CD14-positive monocyte (primary cell): Measurements from ENCODE around the gene RUSC1. TPM values are rescaled to one million over a fixed set of nuclear protein-coding genes. Genes with fewer than 3 reads are reported as not detected.
"Not testable (repeated sequence)": the region's sequence is repeated elsewhere in the genome, so short reads cannot be mapped to it uniquely, and the experiment has no call there.

ENCODE experiments used
- DNase-seq, 3 donors: peaks; one replicate each; pipeline ENCODE4 v3.0.0-alpha.2; 2011 to 2022
- H2AFZ ChIP-seq: 2 replicates; pipeline ENCODE4 v1.6.0; 2012; ENCODE audit warnings: mild to moderate bottlenecking, low read depth, low read length, inconsistent platforms; ENCODE audit not compliant: insufficient read depth, poor library complexity, severe bottlenecking
- H3K27ac ChIP-seq, 2 donors: 1 replicate in 1 of 2; 2 replicates in 1 of 2; pipeline ENCODE4 v1.5.1; 2012 to 2013; ENCODE audit warnings: low read length in 2 of 2, control low read depth in 1 of 2, inconsistent platforms in 1 of 2, low read depth in 1 of 2, mild to moderate bottlenecking in 1 of 2
- H3K27me3 ChIP-seq, 2 donors: one replicate each; pipeline versions ENCODE4 v1.6.0 to v1.6.1; 2011 to 2013; ENCODE audit warnings: low read length in 2 of 2; ENCODE audit not compliant: control insufficient read depth in 2 of 2, insufficient read depth in 2 of 2
- H3K36me3 ChIP-seq, 2 donors: replicated peaks in 1 of 2; 1 replicate in 1 of 2; 2 replicates in 1 of 2; pipeline versions ENCODE4 v1.5.1 to v1.6.1; 2012 to 2013; ENCODE audit warnings: low read length in 2 of 2, control low read depth in 1 of 2, inconsistent platforms in 1 of 2, mild to moderate bottlenecking in 1 of 2; ENCODE audit not compliant: insufficient read depth in 2 of 2, control insufficient read depth in 1 of 2
- H3K4me1 ChIP-seq, 2 donors: 1 replicate in 1 of 2; 2 replicates in 1 of 2; pipeline versions ENCODE4 v1.5.1 to v1.6.1; 2012 to 2013; ENCODE audit warnings: low read length in 2 of 2, control low read depth in 1 of 2, inconsistent platforms in 1 of 2, mild to moderate bottlenecking in 1 of 2, moderate library complexity in 1 of 2; ENCODE audit not compliant: insufficient read depth in 2 of 2, control insufficient read depth in 1 of 2
- H3K4me2 ChIP-seq: replicated peaks from 2 replicates; pipeline ENCODE3; 2012; ENCODE audit warnings: low read length, moderate library complexity, mild to moderate bottlenecking; ENCODE audit not compliant: poor library complexity, severe bottlenecking; ENCODE audit errors: extremely low read depth
- H3K4me3 ChIP-seq, 3 experiments: fragments of 200-600 bp in 1 of 3; sonication (generic) in 1 of 3; replicated peaks in 1 of 3; 1 replicate in 2 of 3; 2 replicates in 1 of 3; pipeline ENCODE4 v1.5.1; 2011 to 2013; ENCODE audit warnings: low read length in 3 of 3, mild to moderate bottlenecking in 3 of 3, control low read depth in 2 of 3, low read depth in 2 of 3, inconsistent platforms in 1 of 3, moderate library complexity in 1 of 3
- H3K79me2 ChIP-seq: 2 replicates; pipeline ENCODE4 v1.6.0; 2012; ENCODE audit warnings: mild to moderate bottlenecking, control low read depth, inconsistent platforms, low read length, moderate library complexity; ENCODE audit not compliant: insufficient read depth
- H3K9ac ChIP-seq: 2 replicates; pipeline ENCODE4 v1.6.0; 2017; ENCODE audit warnings: low read length, mild to moderate bottlenecking; ENCODE audit not compliant: insufficient read depth, poor library complexity, severe bottlenecking
- H3K9me3 ChIP-seq, 2 donors: replicated peaks in 1 of 2; 1 replicate in 1 of 2; 2 replicates in 1 of 2; pipeline versions ENCODE4 v1.5.1 to v1.6.1; 2012 to 2013; ENCODE audit warnings: low read length in 2 of 2, control low read depth in 1 of 2; ENCODE audit not compliant: control insufficient read depth in 1 of 2, insufficient read depth in 1 of 2
- H4K20me1 ChIP-seq: 2 replicates; pipeline ENCODE4 v1.6.0; 2012; ENCODE audit warnings: mild to moderate bottlenecking, low read length, control low read depth, moderate library complexity; ENCODE audit not compliant: insufficient read depth
- H3K27ac Mint-ChIP-seq, 7 donors: one replicate each; pipeline ENCODE4 v1.8.0; 2020; ENCODE audit warnings: mild to moderate bottlenecking in 7 of 7, mixed read lengths in 7 of 7, moderate library complexity in 6 of 7, inconsistent platforms in 2 of 7
- H3K27me3 Mint-ChIP-seq, 3 donors: one replicate each; pipeline ENCODE4 v1.8.0; 2021 to 2022; ENCODE audit warnings: low read depth in 3 of 3, mild to moderate bottlenecking in 3 of 3, mixed read lengths in 3 of 3, moderate library complexity in 3 of 3, inconsistent platforms in 1 of 3
- H3K36me3 Mint-ChIP-seq, 2 donors: one replicate each; pipeline ENCODE4 v1.8.0; 2020; ENCODE audit warnings: mixed read lengths in 2 of 2, inconsistent platforms in 1 of 2, mild to moderate bottlenecking in 1 of 2
- H3K4me1 Mint-ChIP-seq: one replicate; pipeline ENCODE4 v1.8.0; 2020; ENCODE audit warnings: mild to moderate bottlenecking, mixed read lengths
- H3K4me3 Mint-ChIP-seq, 2 donors: one replicate each; pipeline ENCODE4 v1.8.0; 2020; ENCODE audit warnings: mild to moderate bottlenecking in 2 of 2, mixed read lengths in 2 of 2, moderate library complexity in 1 of 2
- H3K9me3 Mint-ChIP-seq, 7 donors: one replicate each; pipeline ENCODE4 v1.8.0; 2020 to 2022; ENCODE audit warnings: mixed read lengths in 7 of 7, mild to moderate bottlenecking in 6 of 7, moderate library complexity in 6 of 7, inconsistent platforms in 2 of 7
- CTCF ChIP-seq: fragments of 200-600 bp; IDR thresholded peaks from one replicate; pipeline ENCODE4 v1.8.0; 2022; ENCODE audit warnings: antibody characterized with exemption, mild to moderate bottlenecking
- WGBS: methylation state at CpG from one replicate; pipeline ENCODE4 v1.1.5; 2013; ENCODE audit warnings: missing lambda C conversion rate; ENCODE audit not compliant: insufficient coverage; 5-methylcytosine and 5-hydroxymethylcytosine counted together
- intact Hi-C, 2 donors: fragments of 100-400 bp; cut with micrococcal nuclease; formaldehyde crosslinking; loops; one replicate each; pipeline versions ENCODE4 v1.15.0 to v1.15.1; 2023
- polyA plus RNA-seq, 3 donors: library from polyadenylated mRNA; depleted of rRNA in 1 of 3; unstranded in 2 of 3; stranded (reverse) in 1 of 3; fragments of 300-500 nt in 2 of 3; fragments of >200 nt in 1 of 3; fragmentation: Illumina TruSeq in 2 of 3; gene quantifications; 1 replicate in 2 of 3; 2 replicates in 1 of 3; pipeline ENCODE4 v1.2.3, GENCODE V29; 2012 to 2021

RUSC1 gene
- polyA plus RNA-seq, 3 donors, result 12.7 to 23.4 (median 13.5) TPM

GRCh38 chr1:155327981-155328380 is 7.3 kb downstream of the RUSC1 start:
- H2AFZ ChIP-seq, result no peak overlapping the region
- H3K9me3 ChIP-seq, result no peaks in the 10 kb centered on the region
- H3K4me3 ChIP-seq, result no peak overlapping the region
- Mint-ChIP-seq H3K36me3 (peaks cover 18 to 47% of the 10 kb centered on the region in 2 donors), H3K27me3 (no peaks in the 10 kb centered on the region), H3K4me3 (no peak overlapping the region), H3K9me3 (no peaks in the 10 kb centered on the region), H3K27ac (peak overlapping the region in 2 of 7 donors; percentile 10 to 47), H3K4me1 (peaks cover 21% of the 10 kb centered on the region)
- intact Hi-C loops, result no loop called here
- no peaks in the 10 kb centered on the region for H3K27me3 ChIP-seq
- H3K36me3 ChIP-seq, result peaks cover 19 to 41% of the 10 kb centered on the region in 2 donors
- 100% methylated on average over 3 of the region's 4 CpGs for WGBS
- H3K4me2 ChIP-seq, result no peak overlapping the region
- H3K79me2 ChIP-seq, result peaks cover 8% of the 10 kb centered on the region
- no peak for TF ChIP-seq CTCF
- H3K27ac ChIP-seq, result no peak overlapping the region
- H4K20me1 ChIP-seq, result peaks cover 14% of the 10 kb centered on the region
- H3K4me1 ChIP-seq, result peaks cover 8 to 18% of the 10 kb centered on the region in 2 donors
- no peak overlapping the region for H3K9ac ChIP-seq
- no peak for DNase-seq

- intact Hi-C loops, H3K9me3 ChIP-seq, H3K9ac ChIP-seq, H3K27me3 Mint-ChIP-seq, H3K4me3 Mint-ChIP-seq, H3K79me2 ChIP-seq, H2AFZ ChIP-seq, H3K27ac Mint-ChIP-seq, DNase-seq, H3K4me3 ChIP-seq, H3K9me3 Mint-ChIP-seq, H3K27me3 ChIP-seq, H3K27ac ChIP-seq, H3K4me2 ChIP-seq: not testable (repeated sequence)
- Histone ChIP-seq H3K36me3 (peaks cover 26 to 49% of the 10 kb centered on the region in 2 donors), H4K20me1 (peaks cover 14% of the 10 kb centered on the region), H3K4me1 (peaks cover 8 to 17% of the 10 kb centered on the region in 2 donors)
- Mint-ChIP-seq H3K4me1 (peaks cover 21% of the 10 kb centered on the region), H3K36me3 (peaks cover 23 to 56% of the 10 kb centered on the region in 2 donors)
- 93% methylated on average over 3 of the region's 7 CpGs for WGBS
These were observed 8.2 kb downstream of the RUSC1 start for GRCh38 chr1:155328856-155329255.
